Neural cell (in vitro differentiated cells): ENCODE results near the gene EXOC6B.

Experiments
- CTCF ChIP-seq: fragments of 450-650 bp; IDR thresholded peaks from 2 replicates; pipeline ENCODE4 v1.5.1; 2014; ENCODE audit warnings: antibody characterized with exemption, mild to moderate bottlenecking, moderate library complexity; ENCODE audit not compliant: poor library complexity, severe bottlenecking
- EP300 ChIP-seq: fragments of 450-650 bp; conservative IDR thresholded peaks from 2 replicates; pipeline ENCODE4 v1.6.1; 2014; ENCODE audit warnings: antibody characterized with exemption, mild to moderate bottlenecking, moderate library complexity; ENCODE audit not compliant: poor library complexity, severe bottlenecking
- EZH2 ChIP-seq: fragments of 200-600, 300-800 bp; shearing (Covaris generic), sonication (generic); IDR thresholded peaks from 2 replicates; pipeline ENCODE4 v1.6.1; 2014; ENCODE audit warnings: antibody characterized with exemption, low read length, borderline replicate concordance, mild to moderate bottlenecking; ENCODE audit not compliant: insufficient read depth, poor library complexity, severe bottlenecking
- MXI1 ChIP-seq: fragments of 450-650 bp; conservative IDR thresholded peaks from 2 replicates; pipeline ENCODE4 v1.6.1; 2014; ENCODE audit warnings: antibody characterized with exemption, mild to moderate bottlenecking; ENCODE audit not compliant: poor library complexity, severe bottlenecking
- POLR2AphosphoS5 ChIP-seq: IDR thresholded peaks from 2 replicates; pipeline ENCODE4 v1.6.1; 2012
- RAD21 ChIP-seq: fragments of 450-650 bp; conservative IDR thresholded peaks from 2 replicates; pipeline ENCODE4 v1.6.1; 2014; ENCODE audit warnings: antibody characterized with exemption, mild to moderate bottlenecking, moderate library complexity
- REST ChIP-seq: IDR thresholded peaks from 2 replicates; pipeline ENCODE4 v1.6.1; 2012; ENCODE audit warnings: borderline replicate concordance
- SMC3 ChIP-seq: fragments of 450-650 bp; conservative IDR thresholded peaks from 2 replicates; pipeline ENCODE4 v1.6.1; 2014; ENCODE audit warnings: antibody characterized with exemption, mild to moderate bottlenecking, moderate library complexity; ENCODE audit not compliant: poor library complexity
- TAF1 ChIP-seq: IDR thresholded peaks from 2 replicates; pipeline ENCODE4 v1.6.1; 2012; ENCODE audit warnings: low read depth

GRCh38 chr2:72338076-72338475 is 487.8 kb downstream of the EXOC6B start:
- no peak for TF ChIP-seq CTCF
- no peak for TF ChIP-seq RAD21
- TF ChIP-seq EP300, result no peak
- no peak for TF ChIP-seq TAF1
- no peak for TF ChIP-seq REST
- TF ChIP-seq EZH2, result no peak
- no peak for TF ChIP-seq POLR2AphosphoS5
- no peak for TF ChIP-seq MXI1
- TF ChIP-seq SMC3, result no peak
